ENCODE data around the gene SLC16A5.

- TF ChIP-seq CTCF (IDR thresholded peaks at IDR 0.05; ENCODE audit: borderline replicate concordance, extremely low read depth, low read length, poor library complexity, severe bottlenecking) (no peak), EZH2 (IDR thresholded peaks at IDR 0.05; ENCODE audit: borderline replicate concordance, low read depth, low read length, severe bottlenecking) (no peak)
These were observed 35.8 kb upstream of the SLC16A5 start for GRCh38 chr17:75051941-75052340.

Data from DND-41 (cell line).